Activated CD8-positive, alpha-beta memory T cell treated with anti-CD3 and anti-CD28 coated beads for 48 hours (primary cell): ENCODE data around the gene CNPY4.

ENCODE experiments used
- DNase-seq, 3 experiments: peaks; one replicate each; pipeline ENCODE4 v3.0.0-alpha.2; 2020; ENCODE audit warnings: low read depth in 2 of 3, low spot score in 2 of 3

The CNPY4 gene

GRCh38 chr7:100091411-100092181 is 27.8 kb upstream of the CNPY4 start:
- DNase-seq = no peak

GRCh38 chr7:100093054-100093453 is 26.4 kb upstream of the CNPY4 start:
- DNase-seq = no peak

- no peak for DNase-seq
These were observed 25.9 kb upstream of the CNPY4 start for GRCh38 chr7:100093498-100093897.

GRCh38 chr7:100093925-100094486 is 25.4 kb upstream of the CNPY4 start:
- no peak for DNase-seq

- no peak for DNase-seq
These were observed 24.1 kb upstream of the CNPY4 start for GRCh38 chr7:100095289-100095688.

GRCh38 chr7:100095704-100096103 is 23.7 kb upstream of the CNPY4 start:
- DNase-seq = no peak

- DNase-seq = no peak
These were observed 20.5 kb upstream of the CNPY4 start for GRCh38 chr7:100098913-100099312.

GRCh38 chr7:100099452-100099851 is 20.0 kb upstream of the CNPY4 start:
- DNase-seq = no peak

GRCh38 chr7:100100420-100101015 is 18.9 kb upstream of the CNPY4 start:
- peak; percentile 70 to 82 (median 71) for DNase-seq

- DNase-seq = peak; percentile 91 to 98 (median 95)
These were observed 18.2 kb upstream of the CNPY4 start, which contains the start of the genes AP4M1 and MCM7 for GRCh38 chr7:100101016-100101862. TSS of gene AP4M1 (plus strand) at chr7:100101643. CDS start at chr7:100101715, 72 bp downstream. TSS of gene MCM7 (minus strand) at chr7:100101397. CDS start at chr7:100101294, 103 bp downstream.

GRCh38 chr7:100102950-100103840 is 16.2 kb upstream of the CNPY4 start:
- DNase-seq = no peak

- no peak for DNase-seq
These were observed 13.9 kb upstream of the CNPY4 start for GRCh38 chr7:100105534-100105933.

- no peak for DNase-seq
These were observed 12.8 kb upstream of the CNPY4 start for GRCh38 chr7:100106633-100107032.

- no peak for DNase-seq
These were observed 12.2 kb upstream of the CNPY4 start for GRCh38 chr7:100107125-100107737.

- no peak for DNase-seq
These were observed 11.5 kb upstream of the CNPY4 start for GRCh38 chr7:100107890-100108289.

- no peak for DNase-seq
These were observed 9.8 kb upstream of the CNPY4 start for GRCh38 chr7:100109521-100110163.

GRCh38 chr7:100111156-100111555 is 8.3 kb upstream of the CNPY4 start:
- no peak for DNase-seq

GRCh38 chr7:100111914-100112313 is 7.5 kb upstream of the CNPY4 start:
- DNase-seq = no peak

- no peak for DNase-seq
These were observed 4.4 kb upstream of the CNPY4 start for GRCh38 chr7:100115026-100115425.
